ENCODE measurements around the gene WNT7B.

GRCh38 chr22:45883811-45884170, 93.2 kb downstream of the WNT7B start:
- TF ChIP-seq, protein P1, sequence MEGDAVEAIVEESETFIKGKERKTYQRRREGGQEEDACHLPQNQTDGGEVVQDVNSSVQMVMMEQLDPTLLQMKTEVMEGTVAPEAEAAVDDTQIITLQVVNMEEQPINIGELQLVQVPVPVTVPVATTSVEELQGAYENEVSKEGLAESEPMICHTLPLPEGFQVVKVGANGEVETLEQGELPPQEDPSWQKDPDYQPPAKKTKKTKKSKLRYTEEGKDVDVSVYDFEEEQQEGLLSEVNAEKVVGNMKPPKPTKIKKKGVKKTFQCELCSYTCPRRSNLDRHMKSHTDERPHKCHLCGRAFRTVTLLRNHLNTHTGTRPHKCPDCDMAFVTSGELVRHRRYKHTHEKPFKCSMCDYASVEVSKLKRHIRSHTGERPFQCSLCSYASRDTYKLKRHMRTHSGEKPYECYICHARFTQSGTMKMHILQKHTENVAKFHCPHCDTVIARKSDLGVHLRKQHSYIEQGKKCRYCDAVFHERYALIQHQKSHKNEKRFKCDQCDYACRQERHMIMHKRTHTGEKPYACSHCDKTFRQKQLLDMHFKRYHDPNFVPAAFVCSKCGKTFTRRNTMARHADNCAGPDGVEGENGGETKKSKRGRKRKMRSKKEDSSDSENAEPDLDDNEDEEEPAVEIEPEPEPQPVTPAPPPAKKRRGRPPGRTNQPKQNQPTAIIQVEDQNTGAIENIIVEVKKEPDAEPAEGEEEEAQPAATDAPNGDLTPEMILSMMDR (IDR thresholded peaks at IDR 0.05): no peak
- TF ChIP-seq POLR2A (IDR thresholded peaks at IDR 0.05): no peak
- TF ChIP-seq POLR2AphosphoS5 (IDR thresholded peaks at IDR 0.05): no peak

Data from transverse colon (tissue), 4 donors.